ENCODE results near the gene GPC1. TPM values are rescaled to one million over a fixed set of nuclear protein-coding genes. Genes with fewer than 3 reads are reported as not detected.
"Not testable (repeated sequence)": the region's sequence is repeated elsewhere in the genome, so short reads cannot be mapped to it uniquely, and the experiment has no call there.

GPC1 gene
- total RNA-seq, 1 donor from 2014 or later, result 123 TPM

GRCh38 chr2:240494942-240495341 lies 59.5 kb downstream of the GPC1 start:
- intact Hi-C loops (cut with DNase I); H3K27ac ChIP-seq; H3K27me3 ChIP-seq; DNase-seq (ENCODE audit: low spot score in 2 of 2); H3K4me1 ChIP-seq; H3K4me3 ChIP-seq: not testable (repeated sequence)
- Histone ChIP-seq H3K9me3 (peaks cover 0 to 29% of the 10 kb centered on the region in 2 donors), H3K36me3 (peaks cover 8 to 21% of the 10 kb centered on the region in 2 donors)
- TF ChIP-seq, protein P1, sequence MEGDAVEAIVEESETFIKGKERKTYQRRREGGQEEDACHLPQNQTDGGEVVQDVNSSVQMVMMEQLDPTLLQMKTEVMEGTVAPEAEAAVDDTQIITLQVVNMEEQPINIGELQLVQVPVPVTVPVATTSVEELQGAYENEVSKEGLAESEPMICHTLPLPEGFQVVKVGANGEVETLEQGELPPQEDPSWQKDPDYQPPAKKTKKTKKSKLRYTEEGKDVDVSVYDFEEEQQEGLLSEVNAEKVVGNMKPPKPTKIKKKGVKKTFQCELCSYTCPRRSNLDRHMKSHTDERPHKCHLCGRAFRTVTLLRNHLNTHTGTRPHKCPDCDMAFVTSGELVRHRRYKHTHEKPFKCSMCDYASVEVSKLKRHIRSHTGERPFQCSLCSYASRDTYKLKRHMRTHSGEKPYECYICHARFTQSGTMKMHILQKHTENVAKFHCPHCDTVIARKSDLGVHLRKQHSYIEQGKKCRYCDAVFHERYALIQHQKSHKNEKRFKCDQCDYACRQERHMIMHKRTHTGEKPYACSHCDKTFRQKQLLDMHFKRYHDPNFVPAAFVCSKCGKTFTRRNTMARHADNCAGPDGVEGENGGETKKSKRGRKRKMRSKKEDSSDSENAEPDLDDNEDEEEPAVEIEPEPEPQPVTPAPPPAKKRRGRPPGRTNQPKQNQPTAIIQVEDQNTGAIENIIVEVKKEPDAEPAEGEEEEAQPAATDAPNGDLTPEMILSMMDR (IDR thresholded peaks at IDR 0.05), result peak in 1 of 3 experiments; percentile 30

GRCh38 chr2:240497082-240497481 lies 61.6 kb downstream of the GPC1 start:
- peaks cover 14 to 27% of the 10 kb centered on the region in 2 donors for H3K36me3 ChIP-seq
- H3K27ac ChIP-seq; H3K4me3 ChIP-seq; H3K9me3 ChIP-seq; H3K27me3 ChIP-seq; intact Hi-C loops (cut with DNase I); H3K4me1 ChIP-seq; DNase-seq (ENCODE audit: low spot score in 2 of 2): not testable (repeated sequence)

DNA sequence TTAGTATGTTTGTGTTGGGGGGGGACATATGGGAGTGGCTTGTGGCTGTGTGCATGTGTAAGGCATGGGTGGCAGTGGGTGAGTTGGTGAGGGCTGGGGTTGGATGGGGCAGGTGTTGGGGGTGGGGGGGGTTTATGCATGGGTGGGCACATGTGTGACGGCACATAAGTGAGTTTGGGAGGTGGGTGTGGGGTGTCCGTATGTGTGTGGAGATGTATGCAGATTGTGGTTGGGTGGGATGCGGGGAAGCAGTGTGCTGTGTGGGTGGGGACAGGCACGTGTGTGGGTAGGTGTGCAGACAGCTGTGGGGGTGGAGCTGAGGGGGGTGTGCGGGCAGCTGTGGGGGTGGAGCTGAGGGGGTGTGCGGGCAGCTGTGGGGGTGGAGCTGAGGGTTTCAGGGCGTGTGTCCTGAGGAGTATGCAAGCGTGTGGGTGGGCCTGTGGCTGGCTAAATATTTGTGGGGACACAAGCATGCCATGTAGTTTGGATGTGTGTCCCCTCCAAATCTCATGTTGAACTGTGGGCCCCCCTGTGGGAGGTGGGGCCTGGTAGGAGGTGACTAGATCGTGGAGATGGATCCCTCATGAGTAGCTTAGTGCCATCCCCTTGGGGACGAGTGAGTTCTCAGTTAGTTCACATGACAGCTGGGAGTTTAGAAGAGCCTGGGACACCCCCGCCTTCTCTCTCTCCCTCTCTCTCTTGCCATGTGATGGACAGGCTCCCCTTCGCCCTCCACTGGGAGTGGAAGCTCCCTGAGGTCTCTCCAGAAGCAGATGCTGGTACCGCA lies 62.9 kb downstream of the GPC1 start:
- Histone ChIP-seq H3K4me1 (no peaks in the 10 kb centered on the region), H3K9me3 (no peaks in the 10 kb centered on the region), H3K36me3 (peaks cover 14 to 27% of the 10 kb centered on the region in 2 donors), H3K4me3 (no peak overlapping the region), H3K27me3 (no peaks in the 10 kb centered on the region), H3K27ac (no peak overlapping the region)
- TF ChIP-seq, protein P1 (IDR thresholded peaks at IDR 0.05), result no peak
- intact Hi-C loops (cut with DNase I), result no loop called here
- no peak for DNase-seq (ENCODE audit: low spot score in 2 of 2)

DNA sequence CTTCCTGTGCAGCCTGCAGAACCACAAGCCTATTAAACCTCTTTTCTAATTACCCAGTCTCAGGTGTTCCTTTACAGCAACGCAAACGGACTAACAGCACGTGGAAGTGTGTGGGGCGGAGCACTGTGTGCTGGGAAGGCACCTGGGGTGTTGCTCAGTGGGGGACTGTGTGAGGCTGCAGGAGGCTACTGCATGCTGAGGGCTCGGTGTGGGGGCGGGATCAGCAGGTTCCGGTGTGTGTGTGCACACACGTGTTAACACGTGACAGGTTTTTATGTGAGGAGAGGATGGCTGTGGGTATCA lies 63.4 kb downstream of the GPC1 start:
- intact Hi-C loops (cut with DNase I), result no loop called here
- TF ChIP-seq, protein P1 (IDR thresholded peaks at IDR 0.05), result no peak
- no peak for DNase-seq (ENCODE audit: low spot score in 2 of 2)
- Histone ChIP-seq H3K36me3 (peaks cover 14 to 27% of the 10 kb centered on the region in 2 donors), H3K9me3 (no peaks in the 10 kb centered on the region), H3K27me3 (no peaks in the 10 kb centered on the region), H3K4me3 (no peak overlapping the region), H3K4me1 (no peaks in the 10 kb centered on the region), H3K27ac (no peak overlapping the region)

GRCh38 chr2:240499309-240500301 lies 64.1 kb downstream of the GPC1 start:
- DNase-seq (ENCODE audit: low spot score in 2 of 2), result no peak
- no peak overlapping the region for H3K4me3 ChIP-seq
- no peak overlapping the region for H3K27ac ChIP-seq
- H3K36me3 ChIP-seq, result peaks cover 14 to 27% of the 10 kb centered on the region in 2 donors
- no peaks in the 10 kb centered on the region for H3K9me3 ChIP-seq
- TF ChIP-seq, protein P1 (IDR thresholded peaks at IDR 0.05), result no peak
- no peaks in the 10 kb centered on the region for H3K27me3 ChIP-seq
- intact Hi-C loops (cut with DNase I), result no loop called here
- no peaks in the 10 kb centered on the region for H3K4me1 ChIP-seq
